ENCODE data around the gene DPPA2.
"Not testable (repeated sequence)": the region's sequence is repeated elsewhere in the genome, so short reads cannot be mapped to it uniquely, and the experiment has no call there.

DPPA2 gene

GRCh38 chr3:109316162-109316730 is at the start of gene DPPA2:
Gene DPPA2, minus strand, starts transcription at chr3:109316517. Its CDS starts 1,975 bp downstream, at chr3:109314542.
- no peak for DNase-seq (ENCODE audit: low read depth)

- no peak for DNase-seq (ENCODE audit: low read depth)
Observed at GRCh38 chr3:109364088-109364487, 47.8 kb upstream of the DPPA2 start.

- DNase-seq (ENCODE audit: low read depth), result peak; percentile 56
Observed at GRCh38 chr3:109363634-109364033, 47.3 kb upstream of the DPPA2 start.

GRCh38 chr3:109362823-109363222 is 46.5 kb upstream of the DPPA2 start:
- DNase-seq (ENCODE audit: low read depth), result no peak

- not testable (repeated sequence) for DNase-seq (ENCODE audit: low read depth)
Observed at GRCh38 chr3:109358809-109359208, 42.5 kb upstream of the DPPA2 start.

- DNase-seq (ENCODE audit: low read depth), result no peak
Observed at GRCh38 chr3:109356442-109357155, 40.3 kb upstream of the DPPA2 start.

- no peak for DNase-seq (ENCODE audit: low read depth)
Observed at GRCh38 chr3:109355625-109356441, 39.5 kb upstream of the DPPA2 start.

GRCh38 chr3:109353057-109353456 is 36.7 kb upstream of the DPPA2 start:
- no peak for DNase-seq (ENCODE audit: low read depth)

GRCh38 chr3:109351231-109351630 is 34.9 kb upstream of the DPPA2 start:
- no peak for DNase-seq (ENCODE audit: low read depth)

GRCh38 chr3:109346770-109347295 is 30.5 kb upstream of the DPPA2 start:
- peak; percentile 60 for DNase-seq (ENCODE audit: low read depth)

GRCh38 chr3:109346099-109346498 is 29.8 kb upstream of the DPPA2 start:
- DNase-seq (ENCODE audit: low read depth), result peak; percentile 8

- DNase-seq (ENCODE audit: low read depth), result no peak
Observed at GRCh38 chr3:109339714-109340648, 23.7 kb upstream of the DPPA2 start.

GRCh38 chr3:109339197-109339596 is 22.9 kb upstream of the DPPA2 start:
- no peak for DNase-seq (ENCODE audit: low read depth)

GRCh38 chr3:109338322-109338721 is 22.0 kb upstream of the DPPA2 start:
- DNase-seq (ENCODE audit: low read depth), result no peak

- no peak for DNase-seq (ENCODE audit: low read depth)
Observed at GRCh38 chr3:109337393-109337792, 21.1 kb upstream of the DPPA2 start, which contains the start of gene DPPA4. Gene DPPA4, minus strand, starts transcription at chr3:109337546. Its CDS starts 29 bp downstream, at chr3:109337517.

GRCh38 chr3:109336291-109336861 is 20.1 kb upstream of the DPPA2 start:
- peak; percentile 24 for DNase-seq (ENCODE audit: low read depth)

- no peak for DNase-seq (ENCODE audit: low read depth)
Observed at GRCh38 chr3:109334572-109334971, 18.3 kb upstream of the DPPA2 start.

GRCh38 chr3:109331692-109332091 is 15.4 kb upstream of the DPPA2 start:
- no peak for DNase-seq (ENCODE audit: low read depth)

- DNase-seq (ENCODE audit: low read depth), result no peak
Observed at GRCh38 chr3:109330405-109330804, 14.1 kb upstream of the DPPA2 start.

GRCh38 chr3:109328202-109328601 is 11.9 kb upstream of the DPPA2 start:
- no peak for DNase-seq (ENCODE audit: low read depth)

GRCh38 chr3:109325657-109326056 is 9.3 kb upstream of the DPPA2 start:
- DNase-seq (ENCODE audit: low read depth), result no peak
